Left ventricle myocardium inferior (tissue), 1 donor: ENCODE measurements around the gene STK32C. TPM values are rescaled to one million over a fixed set of nuclear protein-coding genes. Genes with fewer than 3 reads are reported as not detected.
A peak's percentile ranks its signal among the peaks of the same experiment; 100 is the strongest.

ENCODE experiments used
- DNase-seq: peaks from one replicate; pipeline ENCODE4 v3.0.0-alpha.2; 2020
- H3K27ac ChIP-seq: fragments of 200-600 bp; replicated peaks from 2 replicates; pipeline ENCODE4 v1.8.0; 2021
- H3K27me3 ChIP-seq: fragments of 200-600 bp; 2 replicates; pipeline ENCODE4 v1.8.0; 2021; ENCODE audit warnings: low read depth
- H3K36me3 ChIP-seq: fragments of 200-600 bp; 2 replicates; pipeline ENCODE4 v1.8.0; 2021
- H3K4me1 ChIP-seq: fragments of 200-600 bp; 2 replicates; pipeline ENCODE4 v1.8.0; 2021
- H3K4me3 ChIP-seq: fragments of 200-600 bp; 2 replicates; pipeline ENCODE4 v1.8.0; 2021; ENCODE audit warnings: mild to moderate bottlenecking, moderate library complexity
- H3K9me3 ChIP-seq: fragments of 200-600 bp; replicated peaks from 2 replicates; pipeline ENCODE4 v1.8.0; 2021
- CTCF ChIP-seq: fragments of 200-600 bp; IDR thresholded peaks from 2 replicates; pipeline ENCODE4 v1.8.0; 2021; ENCODE audit warnings: antibody characterized with exemption, mild to moderate bottlenecking, borderline replicate concordance
- intact Hi-C: fragments of 100-400 bp; cut with micrococcal nuclease; formaldehyde crosslinking; loops from one replicate; pipeline ENCODE4 v1.11.0; 2022
- total RNA-seq: library from RNA; stranded (reverse); fragmentation: NEBNext Ultra II Directional; extraction: Animal tissue kit (Norgen Biotek cat#: 25700); gene quantifications from one replicate; pipeline ENCODE4 v1.2.1, GENCODE V29; 2021
- donor health status: DM: no; HTN: yes; CAD: no; lungs with severe emphysema.

STK32C gene
- total RNA-seq, 1 donor from 2014 or later = 4.4 TPM

GRCh38 chr10:132234860-132235259 is 72.9 kb downstream of the STK32C start:
- H3K4me3 ChIP-seq = no peak overlapping the region
- peaks cover 5% of the 10 kb centered on the region for H3K4me1 ChIP-seq
- DNase-seq = no peak
- no peaks in the 10 kb centered on the region for H3K36me3 ChIP-seq
- H3K27me3 ChIP-seq = no peaks in the 10 kb centered on the region
- intact Hi-C loops = no loop called here
- H3K27ac ChIP-seq = no peak overlapping the region
- TF ChIP-seq CTCF = no peak
- no peaks in the 10 kb centered on the region for H3K9me3 ChIP-seq

GRCh38 chr10:132233501-132234085 is 74.2 kb downstream of the STK32C start:
- no peak for DNase-seq
- no peak for TF ChIP-seq CTCF

GRCh38 chr10:132232981-132233380 is 74.8 kb downstream of the STK32C start:
- no peak overlapping the region for H3K27ac ChIP-seq
- H3K27me3 ChIP-seq = no peaks in the 10 kb centered on the region
- H3K36me3 ChIP-seq = no peaks in the 10 kb centered on the region
- H3K9me3 ChIP-seq = no peaks in the 10 kb centered on the region
- no peak for TF ChIP-seq CTCF
- peaks cover 3% of the 10 kb centered on the region for H3K4me1 ChIP-seq
- no peak overlapping the region for H3K4me3 ChIP-seq
- intact Hi-C loops = no loop called here
- DNase-seq = no peak

More at GRCh38 chr10:132233501-132234085, 74.2 kb downstream of the STK32C start:
- H3K4me3 ChIP-seq = no peak overlapping the region
- intact Hi-C loops = no loop called here
- no peaks in the 10 kb centered on the region for H3K9me3 ChIP-seq
- H3K4me1 ChIP-seq = peaks cover 3% of the 10 kb centered on the region
- H3K27ac ChIP-seq = no peak overlapping the region
- H3K36me3 ChIP-seq = no peaks in the 10 kb centered on the region
- H3K27me3 ChIP-seq = no peaks in the 10 kb centered on the region

GRCh38 chr10:132232023-132232951 is 75.5 kb downstream of the STK32C start:
- peak; percentile 42 for DNase-seq
- Histone ChIP-seq H3K36me3 (no peaks in the 10 kb centered on the region), H3K27ac (no peak overlapping the region), H3K4me3 (no peak overlapping the region), H3K27me3 (no peaks in the 10 kb centered on the region), H3K4me1 (peaks cover 3% of the 10 kb centered on the region), H3K9me3 (no peaks in the 10 kb centered on the region)
- no peak for TF ChIP-seq CTCF
- intact Hi-C loops = no loop called here

- Histone ChIP-seq H3K4me3 (no peak overlapping the region), H3K27ac (no peak overlapping the region), H3K4me1 (peaks cover 3% of the 10 kb centered on the region), H3K9me3 (no peaks in the 10 kb centered on the region), H3K27me3 (no peaks in the 10 kb centered on the region), H3K36me3 (no peaks in the 10 kb centered on the region)
- no peak for TF ChIP-seq CTCF
- no peak for DNase-seq
- intact Hi-C loops = no loop called here
Measured at GRCh38 chr10:132231656-132232022, 76.1 kb downstream of the STK32C start.
